ENCODE measurements around the gene ZNF664. TPM values are rescaled to one million over a fixed set of nuclear protein-coding genes. Genes with fewer than 3 reads are reported as not detected.

Gene ZNF664
- total RNA-seq, 2 experiments from 2014 or later, result 13.4 to 19.0 TPM

DNA sequence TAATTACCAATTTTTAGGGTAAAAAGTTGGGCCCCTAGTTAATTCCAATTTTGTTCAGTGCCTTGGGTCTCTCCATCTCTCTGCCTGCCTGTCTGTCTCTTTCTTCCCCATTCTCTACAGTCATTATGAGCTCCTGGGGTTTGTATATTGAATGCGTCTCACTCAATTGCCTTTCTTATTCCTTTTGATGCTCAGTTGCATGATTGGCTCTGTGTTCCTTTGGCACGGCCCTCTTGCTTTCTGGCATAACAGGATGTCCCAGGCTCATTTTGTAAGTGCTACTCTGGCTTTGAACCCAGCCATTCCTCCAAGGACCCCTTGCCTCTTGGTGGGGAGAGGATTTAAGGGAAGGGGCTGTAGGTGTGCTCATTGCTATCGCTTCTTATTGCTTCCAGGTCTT lies 35.6 kb downstream of the ZNF664 start:
- peaks cover 34% of the 10 kb centered on the region for H3K4me1 Mint-ChIP-seq (ENCODE audit: low read depth)
- no peaks in the 10 kb centered on the region for H3K27me3 ChIP-seq (ENCODE audit: control insufficient read depth in 1 of 2, insufficient read depth in 2 of 2, low read length in 2 of 2)
- TF ChIP-seq, protein P1, sequence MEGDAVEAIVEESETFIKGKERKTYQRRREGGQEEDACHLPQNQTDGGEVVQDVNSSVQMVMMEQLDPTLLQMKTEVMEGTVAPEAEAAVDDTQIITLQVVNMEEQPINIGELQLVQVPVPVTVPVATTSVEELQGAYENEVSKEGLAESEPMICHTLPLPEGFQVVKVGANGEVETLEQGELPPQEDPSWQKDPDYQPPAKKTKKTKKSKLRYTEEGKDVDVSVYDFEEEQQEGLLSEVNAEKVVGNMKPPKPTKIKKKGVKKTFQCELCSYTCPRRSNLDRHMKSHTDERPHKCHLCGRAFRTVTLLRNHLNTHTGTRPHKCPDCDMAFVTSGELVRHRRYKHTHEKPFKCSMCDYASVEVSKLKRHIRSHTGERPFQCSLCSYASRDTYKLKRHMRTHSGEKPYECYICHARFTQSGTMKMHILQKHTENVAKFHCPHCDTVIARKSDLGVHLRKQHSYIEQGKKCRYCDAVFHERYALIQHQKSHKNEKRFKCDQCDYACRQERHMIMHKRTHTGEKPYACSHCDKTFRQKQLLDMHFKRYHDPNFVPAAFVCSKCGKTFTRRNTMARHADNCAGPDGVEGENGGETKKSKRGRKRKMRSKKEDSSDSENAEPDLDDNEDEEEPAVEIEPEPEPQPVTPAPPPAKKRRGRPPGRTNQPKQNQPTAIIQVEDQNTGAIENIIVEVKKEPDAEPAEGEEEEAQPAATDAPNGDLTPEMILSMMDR (IDR thresholded peaks at IDR 0.05), result no peak
- ATAC-seq (ENCODE audit: poor library complexity) (no peak), DNase-seq (no peak)
- peaks cover 37% of the 10 kb centered on the region for H3K36me3 ChIP-seq (ENCODE audit: insufficient read depth, low read length)
- intact Hi-C loops (cut with DNase I, micrococcal nuclease), result no loop called here
- H3K9me3 ChIP-seq (ENCODE audit: control insufficient read depth in 1 of 2, insufficient read depth in 1 of 2, low read length in 2 of 2), result no peaks in the 10 kb centered on the region
- H3K27ac ChIP-seq (ENCODE audit: low read depth in 1 of 2, low read length in 2 of 2), result no peak overlapping the region
- H3K27ac Mint-ChIP-seq, result peak overlapping the region; percentile 62
- H3K36me3 Mint-ChIP-seq (ENCODE audit: low read depth), result peaks cover 37% of the 10 kb centered on the region
- CTCF ChIA-PET, result no interaction called here
- H3K4me1 ChIP-seq (ENCODE audit: insufficient read depth, low read length), result peaks cover 18% of the 10 kb centered on the region
- no peaks in the 10 kb centered on the region for H3K27me3 Mint-ChIP-seq
- no peak overlapping the region for H3K4me3 Mint-ChIP-seq
- H3K9me3 Mint-ChIP-seq, result no peaks in the 10 kb centered on the region
- no peak overlapping the region for H3K4me3 ChIP-seq (ENCODE audit: low read length)
- POLR2A ChIA-PET, result interaction anchor here (1.2 kb wide), 1 partner anchor 297 kb away, joined by 3 read pairs; the partner anchor contains the start of gene ATP6V0A2

DNA sequence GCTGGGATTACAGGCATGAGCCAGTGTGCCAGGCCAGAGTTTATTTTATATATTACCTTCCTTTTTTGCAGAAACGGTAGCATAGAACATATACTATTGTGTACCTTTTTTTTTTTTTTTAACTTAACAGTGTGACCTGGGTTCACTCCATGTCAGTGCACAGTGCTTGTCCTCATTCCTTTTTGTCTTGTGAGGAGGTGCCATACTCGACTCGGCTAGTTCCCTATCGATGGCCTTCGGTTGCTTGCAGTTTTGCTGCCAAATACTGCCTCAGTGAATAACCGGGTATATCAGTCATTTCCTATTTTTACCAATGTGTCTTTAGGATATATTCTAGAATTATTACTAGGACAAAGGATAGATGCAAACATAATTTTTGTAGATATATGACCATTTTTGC lies 36.8 kb downstream of the ZNF664 start:
- Histone ChIP-seq H3K27me3 (ENCODE audit: control insufficient read depth in 1 of 2, insufficient read depth in 2 of 2, low read length in 2 of 2) (no peaks in the 10 kb centered on the region), H3K4me1 (ENCODE audit: insufficient read depth, low read length) (peaks cover 18% of the 10 kb centered on the region), H3K27ac (ENCODE audit: low read depth in 1 of 2, low read length in 2 of 2) (no peak overlapping the region), H3K9me3 (ENCODE audit: control insufficient read depth in 1 of 2, insufficient read depth in 1 of 2, low read length in 2 of 2) (no peaks in the 10 kb centered on the region), H3K36me3 (ENCODE audit: insufficient read depth, low read length) (peaks cover 35% of the 10 kb centered on the region), H3K4me3 (ENCODE audit: low read length) (no peak overlapping the region)
- ATAC-seq (ENCODE audit: poor library complexity) (no peak), DNase-seq (no peak)
- TF ChIP-seq, protein P1 (IDR thresholded peaks at IDR 0.05), result no peak
- H3K4me1 Mint-ChIP-seq (ENCODE audit: low read depth), result peaks cover 34% of the 10 kb centered on the region
- ChIA-PET CTCF (no interaction called here), POLR2A (no interaction called here)
- H3K4me3 Mint-ChIP-seq, result no peak overlapping the region
- H3K9me3 Mint-ChIP-seq, result no peaks in the 10 kb centered on the region
- no peaks in the 10 kb centered on the region for H3K27me3 Mint-ChIP-seq
- H3K36me3 Mint-ChIP-seq (ENCODE audit: low read depth), result peaks cover 41% of the 10 kb centered on the region
- intact Hi-C loops (cut with DNase I, micrococcal nuclease), result no loop called here
- no peak overlapping the region for H3K27ac Mint-ChIP-seq

DNA sequence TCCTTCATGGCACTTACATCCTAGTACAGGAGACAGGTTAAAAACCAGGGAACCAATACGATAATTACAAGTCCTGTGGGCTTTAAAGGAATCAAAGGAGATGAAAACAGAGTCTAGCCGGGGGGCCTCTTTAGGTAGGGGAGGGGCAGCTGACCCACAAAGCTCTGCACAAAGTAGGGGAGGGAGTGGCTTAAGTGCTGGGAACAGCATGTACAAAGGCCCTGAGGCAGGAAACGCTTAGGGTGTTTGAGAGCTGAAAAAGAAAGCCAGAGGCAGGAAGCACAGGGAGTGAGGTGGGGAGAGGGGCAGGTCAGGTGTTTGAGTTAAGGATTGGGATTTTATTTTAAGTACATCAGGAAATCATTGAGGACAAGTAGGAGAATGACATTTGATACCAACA lies 37.7 kb downstream of the ZNF664 start:
- no peaks in the 10 kb centered on the region for H3K9me3 Mint-ChIP-seq
- ATAC-seq (ENCODE audit: poor library complexity) (no peak), DNase-seq (no peak)
- H3K4me1 Mint-ChIP-seq (ENCODE audit: low read depth), result peaks cover 31% of the 10 kb centered on the region
- TF ChIP-seq, protein P1 (IDR thresholded peaks at IDR 0.05), result no peak
- no peaks in the 10 kb centered on the region for H3K9me3 ChIP-seq (ENCODE audit: control insufficient read depth in 1 of 2, insufficient read depth in 1 of 2, low read length in 2 of 2)
- intact Hi-C loops (cut with DNase I, micrococcal nuclease), result no loop called here
- H3K4me3 ChIP-seq (ENCODE audit: low read length), result no peak overlapping the region
- ChIA-PET POLR2A (interaction anchor here (0.6 kb wide), 1 partner anchor 1734 kb away, joined by 3 read pairs; no protein-coding TSS in a partner anchor), CTCF (no interaction called here)
- H3K4me3 Mint-ChIP-seq, result no peak overlapping the region
- peaks cover 41% of the 10 kb centered on the region for H3K36me3 Mint-ChIP-seq (ENCODE audit: low read depth)
- peaks cover 15% of the 10 kb centered on the region for H3K4me1 ChIP-seq (ENCODE audit: insufficient read depth, low read length)
- H3K27ac ChIP-seq (ENCODE audit: low read depth in 1 of 2, low read length in 2 of 2), result no peak overlapping the region
- peaks cover 35% of the 10 kb centered on the region for H3K36me3 ChIP-seq (ENCODE audit: insufficient read depth, low read length)
- no peaks in the 10 kb centered on the region for H3K27me3 Mint-ChIP-seq
- no peak overlapping the region for H3K27ac Mint-ChIP-seq
- H3K27me3 ChIP-seq (ENCODE audit: control insufficient read depth in 1 of 2, insufficient read depth in 2 of 2, low read length in 2 of 2), result no peaks in the 10 kb centered on the region

All from CD4-positive, alpha-beta T cell (primary cell).